ENCODE measurements around the gene SYNDIG1.
"Not testable (repeated sequence)": the region's sequence is repeated elsewhere in the genome, so short reads cannot be mapped to it uniquely, and the experiment has no call there.

The SYNDIG1 gene

DNA sequence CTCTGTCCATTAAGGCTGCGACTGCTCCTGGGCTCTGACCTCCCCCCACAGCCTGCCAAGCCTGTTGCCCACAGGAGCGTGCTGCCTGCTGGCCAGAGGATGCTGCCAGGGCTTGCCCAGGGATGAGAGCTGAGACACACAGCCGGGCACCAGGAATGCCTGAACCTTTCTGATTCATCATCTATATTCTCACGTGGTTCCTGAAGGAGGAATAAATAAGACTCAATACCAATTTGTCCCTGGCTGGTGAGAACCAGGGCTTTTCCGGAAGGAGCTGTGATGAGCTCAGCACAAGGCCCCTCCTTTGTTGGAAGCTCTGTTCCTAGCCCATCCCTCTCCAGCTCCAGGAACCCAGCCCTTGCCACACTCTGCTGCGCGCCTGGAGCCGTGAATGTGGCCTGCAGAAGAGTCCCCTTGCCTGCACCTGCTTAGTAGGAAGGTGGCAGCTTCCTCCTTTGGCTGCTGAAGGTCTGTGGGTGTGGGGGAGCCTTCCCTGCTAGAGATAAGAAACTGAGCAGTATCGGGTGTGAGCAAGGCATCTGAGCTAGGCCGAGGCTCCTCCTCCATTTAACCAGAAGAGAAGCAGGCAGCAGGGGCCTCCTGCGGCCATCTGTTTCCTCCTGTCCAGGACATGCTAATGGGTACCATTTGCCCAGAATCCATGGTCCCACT, 37.9 kb downstream of the SYNDIG1 start:
- Histone ChIP-seq H3K79me1 (ENCODE audit: low read length) (peaks cover 7% of the 10 kb centered on the region), H4K8ac (ENCODE audit: low read depth, low read length) (no peak overlapping the region), H3K79me2 (ENCODE audit: control insufficient read depth, insufficient read depth, low read length) (no peaks in the 10 kb centered on the region), H3K27ac (ENCODE audit: low read depth, low read length) (no peak overlapping the region), H2BK15ac (replicated peaks; ENCODE audit: low read depth) (no peak overlapping the region), H3K4ac (ENCODE audit: low read depth, low read length) (no peak overlapping the region), H2BK120ac (ENCODE audit: low read depth, low read length) (no peak overlapping the region), H2AK5ac (ENCODE audit: low read length) (no peak overlapping the region), H4K5ac (ENCODE audit: low read length) (no peak overlapping the region), H3K9ac (ENCODE audit: low read length) (no peak overlapping the region), H3K36me3 (ENCODE audit: control insufficient read depth, insufficient read depth, low read length) (no peaks in the 10 kb centered on the region), H3K27me3 (ENCODE audit: insufficient read depth, low read length, poor library complexity) (no peaks in the 10 kb centered on the region), H2BK5ac (ENCODE audit: low read length) (no peak overlapping the region), H3K4me3 (ENCODE audit: low read length) (no peak overlapping the region), H3K18ac (ENCODE audit: low read length) (no peak overlapping the region), H3K23ac (ENCODE audit: low read length) (no peak overlapping the region), H3K56ac (ENCODE audit: low read length) (no peak overlapping the region), H3K4me1 (ENCODE audit: control insufficient read depth, low read depth, low read length) (no peaks in the 10 kb centered on the region), H3K4me2 (ENCODE audit: low read length) (no peak overlapping the region)
- WGBS (ENCODE audit: extremely low coverage, insufficient coverage, low lambda C conversion rate) = no CpG with 5 or more reads among the region's 11 CpGs
- peak; percentile 55 for DNase-seq

DNA sequence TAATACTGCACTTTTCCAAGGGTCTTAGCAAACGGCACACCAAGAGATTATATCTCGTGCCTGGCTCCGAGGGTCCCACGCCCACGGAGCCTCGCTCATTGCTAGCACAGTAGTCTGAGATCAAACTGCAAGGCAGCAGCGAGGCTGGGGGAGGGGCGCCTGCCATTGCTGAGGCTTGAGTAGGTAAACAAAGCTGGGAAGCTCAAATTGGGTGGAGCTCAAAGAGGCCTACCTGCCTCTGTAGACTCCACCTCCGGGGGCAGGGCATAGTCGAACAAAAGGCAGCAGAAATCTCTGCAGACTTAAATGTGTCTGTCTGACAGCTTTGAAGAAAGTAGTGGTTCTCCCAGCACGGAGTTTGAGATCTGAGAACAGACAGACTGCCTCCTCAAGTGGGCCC, 43.0 kb downstream of the SYNDIG1 start:
- H3K4me3 ChIP-seq (ENCODE audit: low read length); H2BK120ac ChIP-seq (ENCODE audit: low read depth, low read length); H4K8ac ChIP-seq (ENCODE audit: low read depth, low read length); H3K79me1 ChIP-seq (ENCODE audit: low read length); H3K27ac ChIP-seq (ENCODE audit: low read depth, low read length); H3K36me3 ChIP-seq (ENCODE audit: control insufficient read depth, insufficient read depth, low read length); DNase-seq; H3K56ac ChIP-seq (ENCODE audit: low read length); H3K4me1 ChIP-seq (ENCODE audit: control insufficient read depth, low read depth, low read length); H2BK15ac ChIP-seq (replicated peaks; ENCODE audit: low read depth); H2AK5ac ChIP-seq (ENCODE audit: low read length); H3K27me3 ChIP-seq (ENCODE audit: insufficient read depth, low read length, poor library complexity); H3K9ac ChIP-seq (ENCODE audit: low read length); H3K23ac ChIP-seq (ENCODE audit: low read length); H3K18ac ChIP-seq (ENCODE audit: low read length); H2BK5ac ChIP-seq (ENCODE audit: low read length); H3K79me2 ChIP-seq (ENCODE audit: control insufficient read depth, insufficient read depth, low read length); H3K4me2 ChIP-seq (ENCODE audit: low read length); H3K4ac ChIP-seq (ENCODE audit: low read depth, low read length); H4K5ac ChIP-seq (ENCODE audit: low read length): not testable (repeated sequence)
- no CpG with 5 or more reads among the region's 11 CpGs for WGBS (ENCODE audit: extremely low coverage, insufficient coverage, low lambda C conversion rate)

DNA sequence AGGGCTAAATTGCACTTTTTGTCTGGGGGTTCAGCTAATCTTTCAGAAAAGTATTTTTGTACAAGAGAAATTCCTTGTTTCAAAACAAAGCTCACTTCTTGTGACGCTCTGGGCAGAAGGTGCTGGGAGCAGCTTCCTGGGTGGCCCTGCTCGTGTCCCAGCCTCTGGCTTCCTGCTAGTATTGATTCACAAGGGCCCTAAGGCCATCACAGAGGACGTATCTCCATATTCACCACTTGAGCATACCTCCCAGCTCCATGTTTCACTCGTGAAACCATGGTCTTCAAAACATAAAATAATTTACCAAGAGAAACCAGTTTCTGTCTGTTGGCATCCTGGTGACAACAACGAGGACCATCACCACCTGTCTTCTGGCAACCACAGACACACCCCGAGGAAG, 49.1 kb downstream of the SYNDIG1 start:
- H2AK5ac ChIP-seq (ENCODE audit: low read length) = no peak overlapping the region
- H3K4me2 ChIP-seq (ENCODE audit: low read length) = no peak overlapping the region
- no peak overlapping the region for H2BK15ac ChIP-seq (replicated peaks; ENCODE audit: low read depth)
- H3K36me3 ChIP-seq (ENCODE audit: control insufficient read depth, insufficient read depth, low read length) = no peaks in the 10 kb centered on the region
- H3K4me1 ChIP-seq (ENCODE audit: control insufficient read depth, low read depth, low read length) = no peaks in the 10 kb centered on the region
- H3K27me3 ChIP-seq (ENCODE audit: insufficient read depth, low read length, poor library complexity) = no peaks in the 10 kb centered on the region
- H4K5ac ChIP-seq (ENCODE audit: low read length) = no peak overlapping the region
- H3K27ac ChIP-seq (ENCODE audit: low read depth, low read length) = no peak overlapping the region
- no peak overlapping the region for H3K4me3 ChIP-seq (ENCODE audit: low read length)
- H3K56ac ChIP-seq (ENCODE audit: low read length) = no peak overlapping the region
- no peak overlapping the region for H3K18ac ChIP-seq (ENCODE audit: low read length)
- H3K79me2 ChIP-seq (ENCODE audit: control insufficient read depth, insufficient read depth, low read length) = no peaks in the 10 kb centered on the region
- no peak overlapping the region for H4K8ac ChIP-seq (ENCODE audit: low read depth, low read length)
- DNase-seq = no peak
- H3K9ac ChIP-seq (ENCODE audit: low read length) = no peak overlapping the region
- peaks cover 4% of the 10 kb centered on the region for H3K79me1 ChIP-seq (ENCODE audit: low read length)
- H2BK5ac ChIP-seq (ENCODE audit: low read length) = no peak overlapping the region
- no peak overlapping the region for H2BK120ac ChIP-seq (ENCODE audit: low read depth, low read length)
- H3K23ac ChIP-seq (ENCODE audit: low read length) = no peak overlapping the region
- WGBS (ENCODE audit: extremely low coverage, insufficient coverage, low lambda C conversion rate) = no CpG with 5 or more reads among the region's 6 CpGs
- H3K4ac ChIP-seq (ENCODE audit: low read depth, low read length) = no peak overlapping the region

DNA sequence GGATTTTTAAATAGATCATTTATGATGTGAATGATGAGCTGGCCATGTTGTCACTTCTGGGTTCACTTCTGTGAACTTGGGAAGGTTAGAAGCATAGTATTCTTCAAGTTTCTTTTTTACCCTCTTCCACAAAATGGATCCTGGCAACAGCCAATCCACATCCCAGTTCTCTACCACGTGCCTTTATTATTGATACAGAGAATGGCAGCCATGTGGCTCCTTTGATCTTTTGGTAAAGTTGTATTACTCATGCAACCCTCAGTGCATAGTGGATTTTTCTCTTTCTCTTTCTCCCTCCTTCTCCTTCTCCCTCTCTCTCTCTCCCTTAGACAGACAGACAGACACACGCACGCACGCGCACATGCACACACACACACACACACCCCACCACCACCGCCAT, 50.0 kb downstream of the SYNDIG1 start:
- Histone ChIP-seq H3K79me1 (ENCODE audit: low read length) (peaks cover 4% of the 10 kb centered on the region), H3K23ac (ENCODE audit: low read length) (no peak overlapping the region), H3K4me2 (ENCODE audit: low read length) (no peak overlapping the region), H2BK15ac (replicated peaks; ENCODE audit: low read depth) (no peak overlapping the region), H2AK5ac (ENCODE audit: low read length) (no peak overlapping the region), H3K36me3 (ENCODE audit: control insufficient read depth, insufficient read depth, low read length) (no peaks in the 10 kb centered on the region), H3K4me1 (ENCODE audit: control insufficient read depth, low read depth, low read length) (no peaks in the 10 kb centered on the region), H2BK120ac (ENCODE audit: low read depth, low read length) (no peak overlapping the region), H3K79me2 (ENCODE audit: control insufficient read depth, insufficient read depth, low read length) (no peaks in the 10 kb centered on the region), H3K27ac (ENCODE audit: low read depth, low read length) (no peak overlapping the region), H3K56ac (ENCODE audit: low read length) (no peak overlapping the region), H3K27me3 (ENCODE audit: insufficient read depth, low read length, poor library complexity) (no peaks in the 10 kb centered on the region), H3K9ac (ENCODE audit: low read length) (no peak overlapping the region), H3K4me3 (ENCODE audit: low read length) (no peak overlapping the region), H2BK5ac (ENCODE audit: low read length) (no peak overlapping the region), H4K5ac (ENCODE audit: low read length) (no peak overlapping the region), H3K4ac (ENCODE audit: low read depth, low read length) (no peak overlapping the region), H3K18ac (ENCODE audit: low read length) (no peak overlapping the region), H4K8ac (ENCODE audit: low read depth, low read length) (no peak overlapping the region)
- no CpG with 5 or more reads among the region's 6 CpGs for WGBS (ENCODE audit: extremely low coverage, insufficient coverage, low lambda C conversion rate)
- DNase-seq = no peak

DNA sequence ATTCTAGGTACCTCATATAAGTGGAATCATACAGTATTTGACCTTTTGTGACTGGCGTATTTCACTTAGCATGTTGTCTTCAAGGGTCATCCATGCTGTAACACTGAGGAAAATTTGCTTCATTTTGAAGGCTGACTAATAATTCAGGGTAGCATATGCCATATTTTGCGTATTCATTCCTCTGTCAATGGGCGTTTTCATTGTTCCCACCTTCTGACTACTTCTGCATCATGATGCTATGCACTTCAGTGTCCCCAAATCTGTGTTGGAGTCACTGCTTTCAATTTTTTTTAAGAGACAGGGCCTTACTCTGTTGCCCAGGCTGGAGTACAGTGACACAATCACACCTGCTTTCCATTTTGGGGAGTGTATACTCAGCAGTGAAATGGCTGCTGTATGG, 51.6 kb downstream of the SYNDIG1 start:
- no peak overlapping the region for H3K9ac ChIP-seq (ENCODE audit: low read length)
- no peak overlapping the region for H3K23ac ChIP-seq (ENCODE audit: low read length)
- H2BK120ac ChIP-seq (ENCODE audit: low read depth, low read length) = no peak overlapping the region
- H3K79me2 ChIP-seq (ENCODE audit: control insufficient read depth, insufficient read depth, low read length) = no peaks in the 10 kb centered on the region
- no peak for DNase-seq
- H3K4me1 ChIP-seq (ENCODE audit: control insufficient read depth, low read depth, low read length) = no peaks in the 10 kb centered on the region
- H3K56ac ChIP-seq (ENCODE audit: low read length) = no peak overlapping the region
- H3K4me3 ChIP-seq (ENCODE audit: low read length) = no peak overlapping the region
- H4K8ac ChIP-seq (ENCODE audit: low read depth, low read length) = no peak overlapping the region
- H3K79me1 ChIP-seq (ENCODE audit: low read length) = peaks cover 4% of the 10 kb centered on the region
- no peaks in the 10 kb centered on the region for H3K27me3 ChIP-seq (ENCODE audit: insufficient read depth, low read length, poor library complexity)
- no peak overlapping the region for H2BK15ac ChIP-seq (replicated peaks; ENCODE audit: low read depth)
- WGBS (ENCODE audit: extremely low coverage, insufficient coverage, low lambda C conversion rate) = no CpG with 5 or more reads among the region's 3 CpGs
- H3K36me3 ChIP-seq (ENCODE audit: control insufficient read depth, insufficient read depth, low read length) = no peaks in the 10 kb centered on the region
- H3K18ac ChIP-seq (ENCODE audit: low read length) = no peak overlapping the region
- H3K4me2 ChIP-seq (ENCODE audit: low read length) = no peak overlapping the region
- H2AK5ac ChIP-seq (ENCODE audit: low read length) = no peak overlapping the region
- H3K27ac ChIP-seq (ENCODE audit: low read depth, low read length) = no peak overlapping the region
- H3K4ac ChIP-seq (ENCODE audit: low read depth, low read length) = no peak overlapping the region
- H4K5ac ChIP-seq (ENCODE audit: low read length) = no peak overlapping the region
- no peak overlapping the region for H2BK5ac ChIP-seq (ENCODE audit: low read length)

All from mesendoderm (in vitro differentiated cells).